UCSD-AML1 (cell line): ENCODE measurements around the gene UCK2.
A peak's percentile ranks its signal among the peaks of the same experiment; 100 is the strongest.

ENCODE experiments used
- DNase-seq: peaks from one replicate; lab custom pipeline; 2025; ENCODE audit not compliant: unreplicated experiment; lab: John Stamatoyannopoulos, UW

The UCK2 gene

DNA sequence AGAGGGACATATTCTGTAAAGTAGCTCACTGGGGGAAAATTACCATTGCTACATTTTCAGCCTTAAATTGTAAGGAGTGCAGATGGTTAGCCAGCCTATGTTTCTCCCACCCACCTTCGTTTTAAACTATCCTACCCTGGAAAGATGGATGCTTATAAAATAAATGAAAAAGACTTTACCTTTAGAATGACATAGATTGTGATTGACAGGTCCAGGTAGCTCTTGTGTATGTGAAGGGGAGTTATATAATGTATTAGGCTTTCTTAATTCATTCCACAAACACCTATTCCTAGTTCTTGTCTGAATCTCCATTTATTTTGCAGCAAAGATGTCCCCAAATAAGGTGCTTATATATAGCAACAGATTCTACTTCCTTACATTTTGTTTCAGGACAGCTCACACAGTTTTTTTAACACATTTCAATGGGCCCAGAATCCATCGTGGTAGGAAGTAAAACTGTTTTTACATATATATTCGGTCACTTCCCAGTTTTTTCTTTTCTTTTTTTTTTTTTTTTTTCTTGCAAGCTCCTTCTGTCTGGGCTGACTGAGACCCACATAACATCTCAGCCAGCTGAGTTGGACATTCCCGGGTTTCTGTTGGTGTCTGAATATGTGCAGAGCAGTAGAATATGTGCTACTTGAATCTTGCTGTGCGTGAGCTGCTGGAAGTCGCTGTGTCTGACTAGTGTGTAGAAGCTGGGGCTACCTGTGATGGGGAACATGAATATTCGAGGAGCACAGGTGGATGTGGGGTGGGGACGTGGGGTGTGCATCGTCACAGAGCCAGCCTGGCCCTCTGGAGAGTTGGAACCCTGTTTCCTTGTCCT, 27.8 kb downstream of the UCK2 start:
- no peak for DNase-seq

DNA sequence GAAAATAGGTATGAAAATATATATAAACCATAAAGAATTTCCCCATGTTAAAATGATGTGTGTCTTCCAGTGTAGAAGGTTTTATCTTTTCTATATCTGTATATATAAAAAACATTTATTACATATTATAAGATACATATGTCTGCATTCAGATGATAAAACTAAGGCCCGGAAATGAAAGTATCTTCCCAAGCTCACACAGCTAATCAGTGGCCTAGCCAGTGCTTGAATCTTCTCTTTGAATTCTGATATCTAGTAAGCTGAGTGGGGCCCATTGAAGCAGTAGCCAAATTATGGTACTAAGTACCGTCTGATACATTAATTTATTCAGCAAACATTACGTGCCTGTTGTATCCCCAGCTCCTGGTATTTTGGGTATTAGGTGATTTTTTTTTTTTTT, 28.6 kb downstream of the UCK2 start:
- DNase-seq, result no peak

DNA sequence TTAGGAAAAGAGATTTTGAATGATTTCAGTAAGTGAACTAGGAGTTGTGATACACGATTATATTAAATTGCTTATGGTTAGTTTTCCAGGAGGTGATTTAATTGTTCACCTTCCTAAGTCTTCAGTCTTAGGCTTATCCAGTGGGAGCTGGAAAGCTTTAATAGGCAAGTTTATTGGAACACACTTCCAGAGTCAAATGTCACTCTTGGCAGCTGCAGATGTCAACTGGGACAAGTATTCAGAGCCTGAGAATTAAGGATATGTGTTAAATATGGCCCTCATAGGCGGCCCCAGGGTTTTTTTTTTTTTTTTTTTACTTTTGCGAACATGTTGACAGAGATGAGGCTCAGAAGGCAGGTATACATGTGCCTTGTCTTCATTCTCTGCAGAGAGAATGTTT, 29.2 kb downstream of the UCK2 start:
- DNase-seq, result no peak

DNA sequence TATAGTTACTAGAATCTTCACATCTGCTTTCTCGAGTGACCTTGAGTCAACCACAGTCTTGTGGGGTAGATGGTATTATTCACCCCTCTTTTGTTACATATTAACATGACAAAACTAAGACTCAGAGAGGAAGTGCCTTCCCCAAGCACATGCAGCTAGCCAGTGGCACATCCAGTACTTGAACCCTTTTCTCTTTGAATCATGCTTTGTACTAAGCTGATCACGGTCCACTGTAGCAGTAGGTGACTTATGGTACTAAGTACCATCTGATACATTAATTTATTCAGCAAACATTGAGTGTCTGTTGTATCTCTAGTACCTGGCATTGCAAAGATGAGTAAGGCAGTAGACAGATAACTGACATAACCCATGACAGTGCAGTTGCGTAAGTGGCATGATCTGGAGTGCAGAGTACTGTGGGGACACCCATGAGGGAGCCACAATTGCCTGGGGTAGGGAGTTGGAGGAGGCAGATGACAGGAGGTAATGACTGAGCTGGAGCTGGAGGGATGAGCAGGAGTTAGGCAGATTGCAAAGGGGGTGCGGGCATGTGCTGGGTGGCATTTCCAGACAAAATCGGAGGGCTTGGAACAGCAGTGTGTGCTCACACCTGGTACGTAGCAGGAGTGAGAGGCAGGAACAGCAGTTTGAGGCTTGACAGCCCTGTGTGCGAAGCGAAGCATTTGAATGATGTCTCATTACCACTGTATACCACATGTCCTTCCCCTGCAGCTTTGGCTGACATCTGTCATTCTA, 29.8 kb downstream of the UCK2 start:
- DNase-seq, result no peak

DNA sequence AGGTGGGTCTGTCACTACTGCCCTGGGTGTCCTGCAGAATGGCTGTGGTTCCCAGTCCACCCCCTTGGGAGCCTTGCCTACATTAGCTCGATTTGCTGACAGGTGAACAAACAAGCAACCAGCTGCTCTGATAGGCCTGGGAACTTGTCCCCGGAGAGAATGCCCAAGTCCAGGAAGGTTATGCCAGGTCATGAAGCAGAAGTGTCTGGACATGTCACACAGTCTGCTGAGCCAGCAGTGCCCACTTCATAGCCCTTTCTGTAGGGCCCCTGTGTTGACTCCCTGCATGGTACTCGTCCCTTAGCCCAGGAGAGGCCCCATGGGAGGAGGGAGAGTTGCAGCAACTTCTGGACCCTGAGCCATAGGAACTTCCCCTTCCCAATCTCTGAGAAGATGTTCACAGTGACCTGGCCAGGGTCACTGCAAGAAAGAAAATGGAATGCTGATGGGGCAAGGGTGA, 31.0 kb downstream of the UCK2 start:
- no peak for DNase-seq

DNA sequence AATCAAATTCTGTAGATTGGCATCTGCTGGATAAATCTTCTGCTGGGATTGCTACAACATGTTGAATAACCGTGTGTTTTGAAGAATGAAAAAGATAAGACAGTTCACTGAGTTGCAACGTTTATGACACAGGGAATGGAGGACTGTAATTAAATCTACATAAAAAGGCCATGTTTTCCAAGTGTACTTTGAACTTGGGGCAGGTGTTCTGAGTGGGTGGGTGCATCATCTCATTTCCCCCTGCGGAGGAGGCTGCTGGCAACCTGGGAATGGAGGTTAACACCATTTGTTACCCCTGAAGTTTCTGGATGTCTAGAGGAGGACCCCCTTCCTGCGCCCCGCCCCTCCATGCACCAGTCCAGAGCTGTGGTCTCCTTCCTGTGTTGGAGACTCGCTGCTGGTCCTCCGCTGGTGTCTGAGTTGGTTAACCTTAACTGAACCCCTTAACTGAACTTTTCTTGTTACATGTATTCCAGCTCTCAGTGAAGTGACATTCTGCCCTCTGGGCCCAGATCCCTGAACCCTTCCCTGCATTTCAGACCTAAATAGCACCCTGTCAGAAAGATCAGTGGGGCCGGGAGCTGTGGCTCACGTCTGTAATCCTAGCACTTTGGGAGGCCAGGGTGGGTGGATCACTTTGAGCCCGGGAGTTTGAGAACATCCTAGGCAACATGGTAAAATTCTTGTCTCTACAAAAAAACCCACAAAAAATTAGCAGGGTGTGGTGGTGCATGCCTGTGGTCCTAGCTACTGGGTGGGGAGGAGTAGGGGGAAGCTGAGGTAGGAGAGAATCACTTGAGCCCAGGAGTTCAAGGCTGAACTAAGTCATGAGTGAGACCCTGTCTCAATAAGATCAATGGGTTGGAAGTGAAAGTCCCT, 31.8 kb downstream of the UCK2 start:
- no peak for DNase-seq

DNA sequence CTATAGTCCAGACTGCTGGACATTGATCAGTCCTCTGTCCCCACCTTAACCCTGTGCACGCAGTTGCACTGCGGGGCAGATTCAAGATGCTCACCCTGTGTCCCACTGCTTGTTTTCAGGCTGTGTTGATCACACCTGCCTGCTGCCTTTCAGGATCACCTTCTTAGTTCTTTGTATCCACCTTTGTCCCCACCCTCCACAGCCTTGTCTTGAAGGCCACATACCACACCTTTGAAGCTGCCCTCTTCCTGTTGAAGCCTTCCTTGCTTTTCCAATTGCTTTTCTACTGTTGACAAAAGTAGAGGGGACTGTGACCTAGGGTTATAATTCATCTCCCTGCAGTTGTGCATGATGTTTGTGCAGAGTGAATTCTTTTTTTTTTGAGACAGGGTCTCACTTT, 32.7 kb downstream of the UCK2 start:
- no peak for DNase-seq

DNA sequence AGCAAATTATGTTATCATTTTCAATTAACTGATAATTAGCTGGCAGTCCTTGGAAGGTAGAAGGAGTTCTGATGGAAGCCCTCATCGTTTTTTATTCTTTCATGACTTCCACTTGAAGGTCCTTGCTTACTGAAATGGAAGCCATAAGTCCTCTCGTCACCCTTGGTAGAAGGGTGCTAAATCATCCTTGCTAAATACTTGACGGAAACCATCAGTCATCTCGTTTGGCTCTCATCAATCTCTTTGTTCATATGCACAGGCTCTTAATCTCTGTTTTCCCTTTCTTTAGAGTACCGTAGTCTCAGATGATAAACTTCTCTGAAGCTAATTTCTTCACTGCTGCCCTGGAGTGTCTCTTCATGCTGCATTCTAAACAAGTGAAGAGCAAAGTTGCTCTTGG, 34.5 kb downstream of the UCK2 start:
- DNase-seq, result no peak

DNA sequence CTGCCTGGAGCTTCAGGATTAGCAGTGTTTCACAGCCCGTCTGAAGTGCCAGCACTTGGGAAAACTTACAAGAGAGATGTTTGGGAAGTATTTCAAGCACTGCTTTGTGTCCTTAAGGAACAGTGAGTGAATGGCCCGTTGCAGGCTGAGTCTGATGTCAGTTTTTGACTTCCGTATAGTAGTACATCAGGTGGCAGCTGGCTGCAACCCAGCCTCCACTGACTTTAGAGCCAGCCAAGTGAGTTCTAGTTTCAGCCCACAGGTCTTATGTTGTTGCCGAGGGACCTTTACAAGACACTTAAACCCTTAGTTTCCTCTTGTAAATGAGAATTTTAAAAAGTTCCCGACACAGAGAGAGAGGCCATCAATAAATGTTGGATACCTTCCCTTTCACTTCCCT, 35.0 kb downstream of the UCK2 start:
- no peak for DNase-seq

DNA sequence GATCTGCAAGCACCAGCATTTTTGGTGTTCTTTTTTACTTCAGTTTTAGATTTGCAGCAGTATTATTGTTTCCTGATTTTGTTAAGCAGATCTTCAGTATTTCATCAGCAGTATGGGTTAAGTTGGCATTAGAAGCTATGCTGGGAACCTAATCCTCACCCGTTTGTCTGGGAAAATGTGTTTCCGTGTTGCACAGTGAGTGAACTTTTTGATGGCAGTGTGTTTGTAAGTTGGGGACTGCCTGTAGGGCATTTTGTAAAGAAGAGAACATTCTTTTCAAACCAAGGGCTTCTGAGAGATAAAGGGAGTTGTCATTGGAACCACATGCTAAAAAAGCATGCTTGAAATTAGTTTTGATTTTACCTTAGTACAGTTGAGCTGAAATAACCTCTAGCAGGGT, 35.9 kb downstream of the UCK2 start:
- DNase-seq, result no peak

DNA sequence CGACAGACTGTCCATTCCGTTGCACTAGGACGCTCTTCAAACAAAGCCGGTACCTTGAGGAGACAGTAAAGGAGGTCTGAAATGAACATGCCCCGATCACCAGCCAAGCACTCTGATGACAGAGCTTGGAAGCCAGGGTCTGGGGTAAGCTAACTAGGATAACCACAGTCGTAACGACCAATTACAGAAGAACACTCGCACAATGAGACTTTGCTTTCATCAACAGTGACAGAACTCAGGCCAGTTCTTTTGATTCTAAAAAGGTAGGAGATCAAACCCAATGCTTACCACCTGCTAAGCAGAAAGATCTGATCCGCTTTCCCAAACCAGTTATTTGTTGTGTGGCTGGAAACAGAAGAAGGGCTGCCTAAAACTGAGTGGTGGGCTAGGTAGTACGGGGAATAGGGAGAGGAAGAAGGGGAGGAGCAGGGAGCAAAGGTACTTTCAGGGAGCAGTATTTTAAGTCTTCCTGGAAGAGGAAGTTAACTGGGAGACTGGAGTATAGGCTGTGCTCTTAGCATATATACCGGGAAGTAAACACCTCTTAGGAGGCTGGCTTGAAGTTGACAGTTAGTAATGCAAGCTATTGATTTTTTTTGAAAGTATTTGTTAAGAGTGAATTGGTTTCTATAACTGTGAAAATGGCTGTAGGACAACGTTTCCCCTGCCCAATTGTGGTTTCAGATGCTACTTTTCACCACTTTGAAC, 38.4 kb downstream of the UCK2 start:
- no peak for DNase-seq

DNA sequence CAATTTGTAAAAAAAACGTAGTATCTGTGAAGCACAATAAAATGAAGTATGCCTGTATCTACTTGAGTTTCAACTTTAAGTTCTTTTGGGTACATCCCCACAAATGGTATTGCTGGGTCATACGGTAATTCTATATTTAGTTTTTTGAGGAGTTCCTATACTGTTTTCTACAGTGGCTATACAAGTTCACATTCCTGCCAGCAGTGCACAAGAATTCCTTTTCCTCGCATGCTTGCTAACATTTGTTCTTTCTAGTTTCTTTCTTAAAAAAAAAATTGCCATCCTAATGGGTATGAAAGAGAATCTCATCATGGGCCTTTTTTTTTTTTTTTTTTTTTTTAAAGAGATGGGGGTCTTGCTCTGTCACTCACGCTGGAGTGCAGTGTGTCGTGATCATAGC, 41.9 kb downstream of the UCK2 start:
- no peak for DNase-seq

DNA sequence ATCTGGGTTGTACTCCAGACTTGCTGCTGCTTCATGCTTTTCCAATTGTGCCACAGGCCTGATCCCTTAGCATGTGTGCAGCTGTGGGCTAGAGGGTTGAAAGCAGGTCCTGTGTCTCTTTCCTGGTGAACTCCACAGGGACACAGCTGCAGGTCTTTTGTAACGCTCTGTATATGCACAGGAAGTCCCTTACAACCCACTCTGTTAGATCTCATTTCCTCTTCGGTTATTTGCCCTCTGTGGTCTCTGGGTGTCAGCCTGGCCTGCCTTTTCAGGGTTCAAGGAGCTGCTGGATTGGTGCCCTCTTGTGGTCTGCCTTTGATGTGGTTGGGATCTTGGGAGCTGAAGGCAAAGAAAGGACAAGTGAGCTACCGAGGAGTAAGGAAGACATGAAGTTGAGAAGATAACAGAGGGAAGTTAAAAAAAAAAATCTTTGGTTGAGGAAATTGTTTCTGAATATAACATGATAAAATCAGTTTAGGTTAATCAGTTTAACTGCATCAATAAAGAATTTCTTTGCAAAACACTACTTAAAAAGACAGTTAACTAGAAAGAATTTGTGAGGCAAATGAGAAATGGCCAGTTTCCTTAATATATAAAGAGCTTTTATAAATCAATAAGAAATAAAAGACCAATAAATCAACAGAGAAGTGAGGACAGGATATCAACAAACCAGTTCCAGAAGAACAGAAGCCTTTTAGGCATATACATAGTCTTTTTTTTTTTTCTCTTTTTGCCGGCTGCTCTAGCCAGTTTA, 44.1 kb downstream of the UCK2 start:
- peak; percentile 85 for DNase-seq

DNA sequence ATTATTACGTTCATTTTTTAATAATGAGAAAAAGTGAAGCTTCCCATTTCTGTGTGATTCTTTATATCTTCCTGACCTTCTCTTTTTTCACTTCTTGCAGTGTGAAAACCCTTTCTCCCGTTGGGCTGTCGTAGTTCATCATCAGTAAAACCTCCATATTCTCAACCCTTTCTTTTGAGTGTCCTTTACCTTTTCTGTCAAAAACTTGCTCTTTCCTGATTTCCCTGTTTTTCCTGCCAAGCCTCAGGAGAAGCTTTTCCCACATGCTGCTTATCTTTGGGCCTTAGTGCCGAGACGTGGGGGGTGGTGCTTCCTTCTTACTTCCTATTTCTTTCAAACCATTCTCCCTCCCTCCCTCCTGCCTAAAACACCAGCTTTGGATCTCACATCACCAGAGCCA, 46.1 kb downstream of the UCK2 start:
- DNase-seq, result no peak

DNA sequence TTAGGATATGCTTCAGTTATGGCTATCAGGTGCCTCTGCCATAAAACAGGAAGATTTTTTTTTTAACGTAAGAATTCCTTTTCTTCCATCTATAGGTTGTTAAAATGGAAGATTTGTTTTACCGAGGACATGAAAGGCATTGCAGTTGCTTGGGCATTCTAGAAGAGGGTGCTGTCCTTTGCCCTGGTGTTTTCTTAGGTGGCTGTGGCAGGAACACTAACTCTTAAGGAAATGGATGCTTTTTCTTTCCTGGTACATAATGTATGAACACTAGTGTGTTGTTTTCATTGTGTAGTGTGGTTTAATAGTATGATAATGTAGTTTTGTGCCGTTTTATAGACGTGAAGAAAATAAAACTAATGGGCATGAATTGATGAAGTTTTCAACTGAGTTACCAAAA, 47.2 kb downstream of the UCK2 start:
- no peak for DNase-seq

DNA sequence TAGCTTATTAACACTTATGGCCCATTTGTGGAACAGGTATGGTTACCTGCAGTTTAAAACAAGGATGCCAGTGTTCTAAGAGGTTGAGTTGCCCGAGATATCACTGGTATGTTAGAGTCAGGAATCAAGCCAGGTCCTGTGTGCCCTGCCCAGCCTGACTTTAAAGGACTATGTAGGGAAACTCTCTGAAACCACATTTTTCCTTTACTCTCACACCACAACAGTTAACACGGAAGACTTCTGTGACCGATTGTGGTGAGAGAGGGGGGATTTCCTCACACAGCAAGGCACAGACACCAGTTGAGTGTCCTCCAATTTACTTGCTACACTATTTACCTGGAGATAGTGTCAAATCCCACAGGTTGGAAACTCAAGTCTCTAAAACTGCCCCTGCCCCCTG, 47.8 kb downstream of the UCK2 start:
- peak; percentile 32 for DNase-seq

DNA sequence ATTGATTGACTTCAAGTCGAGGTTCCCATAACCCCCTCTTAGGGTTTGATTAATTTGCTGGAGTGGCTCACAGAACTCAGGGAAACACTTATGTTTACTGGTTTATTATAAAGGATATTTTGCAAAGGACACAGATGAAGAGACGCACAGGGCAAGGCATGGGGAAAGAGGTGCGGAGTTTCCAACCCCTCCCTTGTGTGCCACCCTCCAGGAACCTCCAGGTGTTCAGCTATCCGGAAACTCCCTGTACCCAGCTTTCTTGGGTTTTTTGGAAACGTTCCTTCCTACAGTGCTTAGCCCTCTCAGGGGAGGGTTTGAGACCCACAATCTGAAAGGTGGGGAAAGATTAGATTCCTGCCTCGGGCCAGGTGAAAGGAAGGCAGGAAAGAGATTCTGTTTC, 48.2 kb downstream of the UCK2 start:
- DNase-seq, result no peak

DNA sequence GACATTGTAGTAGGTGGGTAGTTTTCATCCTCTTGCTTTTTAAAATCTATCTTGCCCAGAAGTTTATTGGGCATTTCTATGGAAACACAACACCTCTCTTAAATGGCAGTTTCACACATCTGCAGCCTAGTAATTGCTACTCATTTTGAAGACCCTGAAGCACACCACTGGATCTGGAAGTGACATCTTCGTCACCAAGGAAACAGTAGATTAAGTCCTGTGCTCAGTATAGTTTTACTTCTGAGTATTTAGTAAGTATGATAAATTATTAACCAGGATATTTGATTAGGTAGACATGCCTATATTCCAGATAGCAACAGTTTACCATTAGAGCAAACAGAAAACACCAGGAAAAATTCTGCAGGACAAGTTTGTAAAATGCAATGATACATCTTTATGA, 48.7 kb downstream of the UCK2 start:
- DNase-seq, result no peak

DNA sequence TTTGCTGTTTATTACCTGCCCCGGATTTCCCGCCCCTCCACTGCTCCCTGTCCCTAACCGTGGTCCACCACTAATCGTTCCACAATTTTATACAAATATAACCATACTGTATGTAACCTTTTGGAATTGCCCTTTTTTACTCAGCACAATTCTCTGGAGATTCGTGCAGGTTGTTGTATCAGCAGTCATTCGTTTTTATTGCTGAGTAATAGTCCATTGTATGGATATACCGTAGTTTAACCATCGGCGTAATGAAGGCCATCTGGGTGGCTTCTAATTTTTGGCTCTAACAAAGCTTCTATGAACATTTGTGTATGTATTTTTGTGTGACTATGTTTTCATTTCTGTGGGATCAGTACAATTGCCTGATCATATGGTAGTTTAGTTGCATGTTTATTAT, 50.0 kb downstream of the UCK2 start:
- no peak for DNase-seq

DNA sequence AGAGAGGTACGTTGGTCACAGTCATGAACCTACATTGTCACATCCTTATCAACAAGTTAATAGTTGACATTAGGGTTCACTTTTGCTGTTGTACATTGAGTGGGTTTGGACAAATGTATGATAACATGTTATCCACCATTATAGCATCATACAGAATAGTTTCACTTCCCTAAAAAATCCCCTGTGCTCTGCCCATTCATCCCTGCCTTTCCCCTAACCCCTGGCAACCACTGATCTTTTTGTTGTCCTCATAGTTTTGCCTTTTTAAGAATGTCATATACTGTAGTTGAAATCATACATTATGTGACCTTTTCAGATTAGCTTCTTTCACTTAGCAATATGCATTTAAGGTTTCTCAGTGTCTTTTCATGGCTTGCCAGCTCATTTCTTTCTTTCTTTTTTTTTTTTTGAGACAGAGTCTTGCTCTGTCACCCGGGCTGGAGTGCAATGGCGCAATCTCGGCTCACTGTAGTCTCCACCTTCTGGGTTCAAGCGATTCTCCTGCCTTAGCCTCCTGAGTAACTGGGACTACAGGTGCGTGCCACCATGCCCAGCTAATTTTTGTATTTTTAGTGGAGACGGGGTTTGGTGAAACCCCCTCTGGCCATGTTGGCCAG, 50.6 kb downstream of the UCK2 start:
- DNase-seq, result no peak
